Lung (tissue), 12 donors: Measurements from ENCODE around the gene CEP41. TPM values are rescaled to one million over a fixed set of nuclear protein-coding genes. Genes with fewer than 3 reads are reported as not detected.

Source experiments
- ATAC-seq: fragments of 200-7000 bp; cut with Tn5 transposase; one replicate; pipeline ENCODE4 v1.9.1; 2020; ENCODE audit warnings: moderate number of reproducible peaks; ENCODE audit not compliant: insufficient read depth, low FRiP score
- DNase-seq, 3 donors: peaks; one replicate each; pipeline ENCODE4 v3.0.0-alpha.2; 2013 to 2017
- H3K27ac ChIP-seq, 2 donors: one replicate each; pipeline ENCODE4 v1.5.1; 2013; ENCODE audit warnings: mild to moderate bottlenecking in 2 of 2, moderate library complexity in 2 of 2, control low read depth in 1 of 2, inconsistent platforms in 1 of 2, low read depth in 1 of 2, low read length in 1 of 2
- H3K27me3 ChIP-seq, 3 donors: one replicate each; pipeline ENCODE4 v1.5.1; 2013; ENCODE audit warnings: low read length in 2 of 3; ENCODE audit not compliant: control insufficient read depth in 3 of 3, insufficient read depth in 3 of 3
- H3K36me3 ChIP-seq, 4 donors: one replicate each; pipeline ENCODE4 v1.5.1; 2013; ENCODE audit warnings: low read length in 4 of 4, mild to moderate bottlenecking in 1 of 4, moderate library complexity in 1 of 4; ENCODE audit not compliant: control insufficient read depth in 4 of 4, insufficient read depth in 4 of 4
- H3K4me1 ChIP-seq, 5 donors: one replicate each; pipeline ENCODE4 v1.5.1; 2013; ENCODE audit warnings: low read length in 5 of 5, mild to moderate bottlenecking in 2 of 5, moderate library complexity in 1 of 5; ENCODE audit not compliant: control insufficient read depth in 5 of 5, insufficient read depth in 5 of 5
- H3K4me3 ChIP-seq: one replicate; pipeline ENCODE4 v1.5.1; 2013; ENCODE audit warnings: mild to moderate bottlenecking, control low read depth, moderate library complexity
- H3K9ac ChIP-seq, 2 donors: one replicate each; pipeline ENCODE4 v1.5.1; 2013; ENCODE audit warnings: low read length in 2 of 2, control low read depth in 1 of 2; ENCODE audit not compliant: insufficient read depth in 1 of 2
- H3K9me3 ChIP-seq, 4 donors: one replicate each; pipeline ENCODE4 v1.5.1; 2013; ENCODE audit warnings: low read length in 3 of 4, mild to moderate bottlenecking in 1 of 4, moderate library complexity in 1 of 4; ENCODE audit not compliant: control insufficient read depth in 4 of 4, insufficient read depth in 3 of 4
- CTCF ChIP-seq: IDR thresholded peaks from 2 replicates; pipeline ENCODE4 v1.5.1; 2012; ENCODE audit warnings: mild to moderate bottlenecking; ENCODE audit errors: control extremely low read depth, extremely low read depth
- WGBS, 2 donors: extraction: QIAGEN DNeasy Blood & Tissue Kit; methylation state at CpG; one replicate each; pipeline ENCODE4 v1.1.7; 2013; 5-methylcytosine and 5-hydroxymethylcytosine counted together
- polyA plus RNA-seq, 2 donors: library from polyadenylated mRNA; stranded (reverse); fragments of 200-250 nt; gene quantifications; one replicate each; pipeline ENCODE4 v1.2.1, GENCODE V29; 2013
- total RNA-seq, 2 donors: library from RNA; depleted of rRNA in 1 of 2; stranded (reverse); fragments of >200 nt in 1 of 2; gene quantifications; one replicate each; pipeline ENCODE4 v1.2.1, GENCODE V29; 2014 to 2021
- donor health status: control.
- donor health status: control.
- donor health status: Bipolar disorder and iron deficiency.
- donor health status: healthy.
- donor health status: DM: yes; HTN: yes; CAD: no.

The CEP41 gene
- total and polyA plus RNA-seq, 4 donors: 3.7 to 15.3 (median 11.6) TPM

- DNase-seq (no peak), ATAC-seq (no peak)
- Histone ChIP-seq H3K9ac (no peak overlapping the region), H3K4me1 (peaks cover 2 to 32% (median 5%) of the 10 kb centered on the region in 5 donors), H3K27ac (no peak overlapping the region), H3K36me3 (no peaks in the 10 kb centered on the region), H3K9me3 (no peaks in the 10 kb centered on the region), H3K4me3 (no peak overlapping the region), H3K27me3 (no peaks in the 10 kb centered on the region)
- WGBS, 2 donors: 80 to 81% methylated on average over 4 of the region's 4 CpGs
- no peak for TF ChIP-seq CTCF
These were observed 31.1 kb downstream of the CEP41 start for GRCh38 chr7:130409712-130410072.

- no peak for DNase-seq
- 62 to 69% methylated on average over 3 of the region's 3 CpGs for WGBS, 2 donors
- H3K27ac ChIP-seq: no peak overlapping the region
These were observed 31.6 kb downstream of the CEP41 start for GRCh38 chr7:130409067-130409711.

GRCh38 chr7:130405003-130405402 lies 35.8 kb downstream of the CEP41 start:
- H3K4me3 ChIP-seq: no peak overlapping the region
- 89 to 90% methylated on average over 2 of the region's 2 CpGs for WGBS, 2 donors
- ATAC-seq: no peak

More at GRCh38 chr7:130409067-130409711, 31.6 kb downstream of the CEP41 start:
- no peak for ATAC-seq
- H3K36me3 ChIP-seq: no peaks in the 10 kb centered on the region
- no peak for TF ChIP-seq CTCF
- peaks cover 2 to 32% (median 5%) of the 10 kb centered on the region in 5 donors for H3K4me1 ChIP-seq
- H3K4me3 ChIP-seq: no peak overlapping the region
- H3K27me3 ChIP-seq: no peaks in the 10 kb centered on the region
- H3K9me3 ChIP-seq: no peaks in the 10 kb centered on the region
- no peak overlapping the region for H3K9ac ChIP-seq

More at GRCh38 chr7:130405003-130405402, 35.8 kb downstream of the CEP41 start:
- peaks cover 0 to 8% (median 4%) of the 10 kb centered on the region in 4 donors for H3K36me3 ChIP-seq
- no peak overlapping the region for H3K27ac ChIP-seq
- peaks cover 2 to 33% (median 5%) of the 10 kb centered on the region in 5 donors for H3K4me1 ChIP-seq
- no peaks in the 10 kb centered on the region for H3K27me3 ChIP-seq
- no peaks in the 10 kb centered on the region for H3K9me3 ChIP-seq
- H3K9ac ChIP-seq: no peak overlapping the region
- no peak for DNase-seq
- TF ChIP-seq CTCF: no peak
